GM21526 (cell line): ENCODE results near the gene NPAS1.

ENCODE experiments used
- ATAC-seq: cut with Tn5 transposase; IDR thresholded peaks from one replicate; pipeline ENCODE4 v1.9.1; 2021; ENCODE audit warnings: moderate library complexity; ENCODE audit not compliant: unreplicated experiment, low FRiP score

The NPAS1 gene

DNA sequence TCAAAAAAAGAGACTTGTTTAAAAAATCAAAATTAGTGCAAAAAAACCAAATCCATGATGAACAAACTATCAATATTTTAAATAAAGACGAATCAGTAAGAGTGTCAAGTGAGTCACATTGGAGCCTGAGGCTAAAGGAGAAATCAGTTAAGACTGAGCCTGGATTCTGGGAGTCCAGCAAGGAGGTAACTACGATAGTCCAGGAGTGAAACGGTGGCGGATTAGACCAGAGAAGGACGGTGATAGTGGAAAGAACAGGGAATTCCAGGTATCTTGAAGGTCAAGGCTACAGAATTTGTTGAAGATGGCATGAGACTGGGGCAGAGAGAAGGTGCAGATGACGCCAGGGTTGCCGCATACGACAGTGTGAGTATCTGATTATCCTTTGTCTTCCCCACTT is 7.0 kb upstream of the NPAS1 start:
- ATAC-seq = no peak

DNA sequence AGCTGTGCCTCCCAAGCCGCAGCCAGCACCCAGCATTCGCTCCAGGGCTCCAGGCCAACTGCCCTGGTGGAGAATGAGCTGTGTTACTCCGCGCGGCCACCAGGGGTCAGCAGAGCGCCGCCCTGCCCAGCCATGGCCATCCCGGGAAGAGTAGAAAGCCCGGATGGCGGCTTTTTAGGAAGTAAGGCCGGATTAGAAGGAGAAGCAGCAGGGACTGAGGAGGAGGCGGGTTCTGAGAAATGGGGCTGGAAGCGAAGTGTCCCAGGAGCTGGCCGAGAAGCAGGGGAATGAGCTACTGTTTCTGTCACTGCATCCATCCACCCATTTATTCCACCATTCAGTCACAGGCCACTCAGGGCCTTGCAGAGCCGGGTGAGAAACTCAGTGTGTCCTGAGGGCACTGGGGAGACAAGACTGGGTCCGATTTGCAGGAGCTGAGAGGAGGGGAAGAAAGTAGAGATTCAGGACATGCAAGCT is 6.6 kb upstream of the NPAS1 start:
- ATAC-seq = no peak

DNA sequence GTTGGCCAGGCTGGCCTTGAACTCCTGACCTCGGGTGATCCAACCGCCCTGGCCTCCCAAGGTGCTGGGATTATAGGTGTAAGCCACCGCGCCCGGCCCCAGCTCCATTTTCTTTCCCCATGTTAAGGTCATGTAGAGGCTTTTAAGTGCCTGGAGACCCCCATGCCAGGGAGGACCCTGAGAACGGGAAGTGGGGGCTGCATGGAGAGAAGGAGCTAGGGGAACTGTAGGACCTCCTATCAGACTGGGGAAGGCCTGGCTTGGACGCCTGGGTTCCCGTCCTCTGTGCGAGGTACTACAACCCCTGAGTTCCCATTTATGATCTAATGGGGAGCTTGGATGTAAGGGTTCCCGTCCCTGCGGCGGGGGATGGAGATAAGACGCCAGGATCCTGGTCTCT is 714 bp upstream of the NPAS1 start:
- ATAC-seq = no peak

DNA sequence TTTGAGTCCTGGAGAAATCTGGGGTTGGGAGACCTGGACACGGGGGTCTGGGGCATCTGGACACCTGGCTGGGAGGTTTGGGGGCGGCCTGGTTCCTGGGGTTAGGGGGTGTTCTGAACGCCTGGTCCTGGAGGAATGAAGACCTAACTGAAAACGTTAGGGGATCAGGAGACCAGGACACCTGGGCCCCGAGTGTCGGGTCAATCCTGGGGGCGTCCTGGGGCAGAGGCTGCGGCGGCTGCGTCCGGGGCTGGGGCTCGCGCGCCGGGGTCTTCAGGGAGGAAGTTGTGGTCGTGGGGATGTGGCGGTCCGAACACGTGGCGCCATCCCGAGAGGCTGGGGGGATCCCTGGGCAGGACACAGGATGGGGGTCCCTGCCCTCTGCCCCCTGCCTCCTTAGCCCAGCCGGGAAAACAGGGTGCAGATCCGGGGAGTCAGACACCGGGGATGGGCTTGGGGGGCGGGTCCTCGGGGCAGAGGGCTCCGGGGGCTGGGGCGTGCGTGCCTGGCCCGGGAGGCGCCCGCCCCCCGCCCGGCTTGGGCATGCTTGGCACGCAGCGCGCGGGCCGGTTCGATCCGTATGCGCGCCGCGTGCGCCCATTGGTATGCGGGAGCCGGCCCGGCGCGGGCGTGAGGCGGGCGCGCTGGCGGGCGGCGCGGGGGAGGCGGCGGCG is 632 bp downstream of the NPAS1 start:
- ATAC-seq = no peak

DNA sequence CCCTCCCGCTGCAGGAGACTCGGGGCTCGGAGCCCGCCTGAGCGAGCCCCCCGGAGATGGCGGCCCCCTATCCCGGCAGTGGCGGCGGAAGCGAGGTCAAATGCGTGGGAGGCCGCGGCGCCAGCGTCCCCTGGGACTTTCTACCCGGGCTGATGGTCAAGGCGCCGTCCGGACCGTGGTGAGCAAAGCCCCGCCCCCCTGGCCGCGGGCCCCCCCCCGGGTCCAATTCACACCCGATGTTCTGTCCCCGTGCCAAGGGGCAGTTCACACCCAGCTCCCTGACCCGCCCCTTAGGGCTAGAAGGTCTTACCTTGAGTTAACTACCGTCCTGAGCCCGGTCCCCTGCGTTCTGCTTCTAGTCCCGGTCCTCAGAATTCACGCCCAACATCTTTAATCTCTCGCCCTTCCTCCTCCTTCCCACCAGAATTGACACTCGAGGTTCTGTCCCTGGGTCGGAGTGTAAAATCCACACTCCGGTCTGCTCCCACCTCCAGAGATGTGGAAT is 1.4 kb downstream of the NPAS1 start:
- ATAC-seq = no peak

DNA sequence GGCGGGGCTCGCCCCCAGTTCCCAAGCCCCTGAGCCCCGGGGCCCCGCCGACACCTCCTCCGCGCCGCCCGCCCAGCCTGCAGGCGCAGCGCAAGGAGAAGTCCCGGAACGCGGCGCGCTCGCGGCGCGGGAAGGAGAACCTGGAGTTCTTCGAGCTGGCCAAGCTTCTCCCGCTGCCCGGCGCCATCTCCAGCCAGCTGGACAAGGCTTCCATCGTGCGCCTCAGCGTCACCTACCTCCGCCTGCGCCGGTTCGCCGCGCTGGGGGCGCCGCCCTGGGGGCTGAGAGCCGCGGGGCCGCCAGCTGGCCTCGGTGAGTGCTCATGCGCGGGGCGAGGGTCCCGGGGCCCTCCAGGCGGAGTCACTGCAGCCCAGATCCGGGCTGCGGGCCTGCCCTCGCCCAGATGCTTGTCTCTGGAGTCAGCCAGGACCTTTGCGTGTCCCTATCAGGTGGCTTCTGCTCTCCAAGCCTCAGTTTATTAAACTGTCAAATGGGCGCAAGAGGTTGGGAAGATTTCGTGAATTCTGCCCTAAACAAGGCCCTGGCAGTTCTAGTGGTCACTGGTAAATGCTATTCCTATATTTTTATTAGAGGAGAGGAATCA is 2.0 kb downstream of the NPAS1 start:
- ATAC-seq = no peak

DNA sequence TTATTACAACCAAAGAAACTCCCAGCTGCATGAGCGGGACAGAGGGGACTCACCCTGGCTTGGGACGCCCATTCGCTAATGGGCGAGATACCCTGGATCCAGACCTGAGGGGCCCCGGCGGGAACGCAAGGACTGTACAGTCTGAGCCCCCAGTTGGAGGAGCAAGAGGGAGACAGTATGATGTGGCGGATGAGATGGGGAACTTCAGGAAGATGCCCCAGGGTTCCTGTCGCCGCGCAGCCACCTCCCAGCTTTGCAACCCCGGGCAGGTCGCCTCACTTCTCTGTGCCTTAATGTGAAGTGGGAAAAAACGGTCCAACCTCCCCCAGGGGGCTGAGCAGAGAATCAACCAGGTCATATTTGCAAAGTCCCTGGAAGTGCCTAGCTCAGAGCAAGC is 2.5 kb downstream of the NPAS1 start:
- ATAC-seq = no peak

DNA sequence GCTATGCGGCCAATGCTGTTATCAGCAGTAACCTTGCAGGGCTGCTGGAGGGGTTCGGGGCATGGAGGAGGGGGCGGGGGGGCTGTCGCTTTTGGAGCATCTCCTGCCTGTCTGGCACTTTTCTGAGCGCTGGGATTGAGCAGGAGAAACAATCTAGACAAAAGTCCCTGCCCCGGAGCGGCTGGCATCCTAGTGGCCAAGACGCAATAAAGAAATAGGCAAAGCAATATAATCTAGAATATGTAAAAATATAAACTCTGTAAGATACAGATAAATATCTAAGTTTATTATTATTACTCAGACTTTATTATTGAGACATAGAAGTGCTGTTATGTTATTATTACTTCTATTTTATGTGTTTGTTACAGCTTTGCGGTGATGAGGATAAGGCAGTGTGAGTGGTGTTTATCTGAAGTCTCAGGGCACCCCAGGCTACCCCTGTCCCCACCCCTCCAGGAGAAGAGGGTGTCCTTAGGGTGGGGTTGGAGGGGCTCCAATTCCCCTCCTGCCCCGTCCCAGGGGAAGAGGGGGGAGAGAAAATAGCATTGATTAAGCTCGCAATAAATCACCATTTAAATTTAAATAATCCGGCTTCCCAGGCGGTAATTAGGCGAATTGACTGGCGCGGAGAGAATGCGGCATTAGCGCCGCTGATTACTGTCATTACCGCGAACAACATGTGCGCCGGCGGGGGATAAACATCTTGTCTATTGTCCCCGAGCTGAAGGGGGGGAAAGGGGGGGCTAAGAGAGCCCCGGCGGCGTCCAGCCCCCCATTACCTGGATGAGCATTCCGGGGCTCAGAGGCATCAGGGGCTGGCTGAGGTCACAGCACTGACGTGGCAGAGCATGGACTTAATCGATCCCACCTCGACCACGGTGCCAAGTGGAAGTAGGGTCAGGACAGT is 3.2 kb downstream of the NPAS1 start:
- ATAC-seq = no peak

DNA sequence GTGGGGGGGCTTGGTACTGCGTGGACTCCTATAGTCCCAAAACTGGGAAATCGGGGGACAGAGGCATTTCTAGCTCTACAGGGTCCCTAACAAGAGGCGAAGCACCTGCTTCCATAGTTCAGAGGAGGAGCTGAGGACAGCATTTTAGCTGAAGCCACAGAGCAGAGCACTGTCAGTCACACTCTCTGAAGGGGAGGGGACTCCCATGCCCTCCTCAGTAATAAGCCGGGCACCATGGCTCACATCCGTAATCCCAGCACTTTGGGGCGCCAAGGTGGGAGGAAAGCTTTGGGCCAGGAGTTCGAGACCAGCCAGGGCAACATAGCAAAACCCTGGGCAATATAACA is 3.8 kb downstream of the NPAS1 start:
- no peak for ATAC-seq

DNA sequence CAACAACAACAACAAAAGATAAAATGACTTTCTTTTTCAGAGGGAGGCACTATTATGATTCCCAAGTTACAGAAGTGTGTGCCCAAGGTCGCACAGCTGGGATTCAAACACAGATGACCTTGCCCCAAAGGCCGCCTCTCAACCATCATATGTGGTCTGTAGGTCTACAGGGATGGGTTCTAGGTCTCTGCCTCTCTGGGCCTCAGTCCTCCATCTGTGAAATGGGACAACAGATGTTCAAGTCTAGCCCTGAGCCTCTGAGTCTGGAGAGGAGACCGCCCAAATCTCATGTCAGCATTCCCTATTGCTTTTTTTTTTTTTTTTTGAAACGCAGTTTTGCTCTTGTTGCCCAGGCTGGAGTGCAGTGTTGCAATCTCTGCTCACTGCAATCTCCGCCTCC is 4.9 kb downstream of the NPAS1 start:
- ATAC-seq = no peak

DNA sequence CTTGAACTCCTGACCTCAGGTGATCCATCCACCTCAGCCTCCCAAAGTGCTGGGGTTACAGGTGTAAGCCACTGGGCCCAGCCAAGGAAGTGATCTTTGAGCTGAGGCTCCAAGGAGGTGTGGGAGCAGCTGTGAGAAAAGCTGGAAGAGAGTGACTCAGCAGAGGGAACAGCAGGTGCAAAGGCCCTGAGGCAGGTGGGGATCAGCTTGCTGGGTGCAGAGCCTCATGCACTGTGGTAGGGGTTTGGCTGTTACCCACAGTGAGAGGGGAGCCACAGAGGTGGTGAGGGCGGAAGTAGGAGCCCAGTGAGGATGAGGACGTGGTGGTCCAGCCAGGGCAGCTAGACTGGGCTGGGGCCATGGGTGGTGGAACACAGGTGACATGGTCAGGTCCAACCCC is 6.5 kb downstream of the NPAS1 start:
- no peak for ATAC-seq

DNA sequence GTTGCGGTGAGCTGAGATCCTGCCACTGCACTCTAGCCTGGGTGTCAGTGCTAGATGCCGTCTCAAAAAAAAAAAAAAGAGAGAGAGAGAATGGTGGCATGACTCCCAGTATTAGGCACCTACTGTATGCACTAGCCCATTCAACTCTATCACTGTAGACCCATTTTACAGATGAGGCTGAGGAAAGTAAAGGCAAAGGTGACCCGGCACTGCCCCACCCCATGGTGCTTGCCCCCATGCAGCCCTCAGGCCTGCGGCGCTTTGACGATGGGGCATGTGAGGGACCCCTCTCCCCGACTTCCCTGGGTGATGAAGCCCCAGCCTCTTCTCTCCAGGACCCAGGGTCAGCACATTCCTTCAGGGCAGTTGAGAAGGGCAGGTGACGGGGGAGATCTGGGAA is 7.3 kb downstream of the NPAS1 start:
- ATAC-seq = no peak

DNA sequence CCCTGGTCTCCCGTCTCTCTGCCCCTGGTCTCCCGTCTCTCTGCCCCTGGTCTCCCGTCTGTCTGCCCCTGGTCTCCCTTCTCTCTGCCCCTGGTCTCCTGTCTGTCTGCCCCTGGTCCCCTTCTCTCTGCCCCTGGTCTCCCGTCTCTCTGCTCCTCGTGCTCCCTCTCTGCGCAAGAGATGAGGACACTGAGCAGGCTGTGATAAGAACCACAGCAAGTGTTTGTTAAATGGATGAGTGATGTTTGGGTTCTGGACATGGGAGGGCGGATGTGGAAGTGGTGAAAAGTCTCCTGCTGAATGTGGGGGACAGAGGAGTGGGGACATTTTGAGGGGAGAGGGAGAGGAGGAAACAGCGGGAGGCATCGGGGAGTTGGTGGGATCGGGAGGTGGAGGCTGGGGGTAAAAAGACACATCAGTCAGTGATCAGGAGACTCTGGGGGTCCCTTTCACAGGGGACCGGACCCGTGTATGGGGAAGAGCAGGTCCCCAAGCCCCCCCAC is 8.0 kb downstream of the NPAS1 start:
- ATAC-seq = no peak

DNA sequence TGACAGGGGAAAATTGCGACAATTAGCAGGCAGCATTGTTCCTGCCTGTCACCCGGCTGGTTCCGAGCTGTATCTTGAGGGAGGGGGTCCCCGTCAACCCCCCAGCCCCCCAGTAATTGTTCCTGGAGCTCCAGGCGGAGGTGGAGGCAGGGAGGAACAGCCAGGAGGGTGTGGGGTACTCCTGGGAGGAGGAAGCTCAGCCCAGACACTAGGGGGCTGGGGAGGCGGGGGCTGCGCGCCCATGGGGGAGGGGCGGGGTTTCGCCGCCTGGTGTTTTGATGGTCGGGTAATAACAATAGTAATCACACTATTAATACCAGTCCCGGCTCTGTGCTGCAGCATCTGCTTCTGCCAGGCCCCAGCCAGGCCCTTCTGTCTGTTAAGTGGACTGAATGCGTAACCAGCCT is 8.6 kb downstream of the NPAS1 start:
- ATAC-seq = no peak

DNA sequence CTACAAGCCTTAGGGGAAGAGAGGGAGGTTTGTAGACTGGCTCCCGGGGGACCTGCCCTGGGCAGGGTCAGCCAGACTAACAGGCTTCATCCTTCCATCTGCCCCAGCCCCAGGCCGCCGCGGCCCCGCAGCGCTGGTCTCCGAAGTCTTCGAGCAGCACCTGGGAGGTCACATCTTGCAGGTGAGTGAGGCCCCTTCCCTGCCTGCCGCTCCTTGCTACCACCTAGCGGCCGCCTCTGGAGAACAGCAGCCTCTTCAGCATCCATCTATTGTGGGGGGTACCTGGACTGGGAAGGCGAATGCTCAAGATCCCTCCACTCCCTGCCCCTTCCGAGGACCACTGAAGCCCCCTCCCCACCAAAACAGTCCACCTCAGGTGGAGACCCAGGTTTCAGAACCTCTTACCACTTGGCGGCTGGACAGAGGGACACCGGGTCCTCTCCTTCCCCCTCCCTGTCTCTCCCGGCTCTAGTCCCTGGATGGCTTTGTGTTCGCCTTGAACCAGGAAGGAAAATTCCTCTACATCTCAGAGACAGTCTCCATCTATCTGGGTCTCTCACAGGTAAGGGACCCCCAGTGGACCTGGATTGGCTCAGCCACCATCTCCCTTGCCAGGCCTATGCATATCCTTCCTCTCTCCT is 12.7 kb downstream of the NPAS1 start:
- no peak for ATAC-seq

DNA sequence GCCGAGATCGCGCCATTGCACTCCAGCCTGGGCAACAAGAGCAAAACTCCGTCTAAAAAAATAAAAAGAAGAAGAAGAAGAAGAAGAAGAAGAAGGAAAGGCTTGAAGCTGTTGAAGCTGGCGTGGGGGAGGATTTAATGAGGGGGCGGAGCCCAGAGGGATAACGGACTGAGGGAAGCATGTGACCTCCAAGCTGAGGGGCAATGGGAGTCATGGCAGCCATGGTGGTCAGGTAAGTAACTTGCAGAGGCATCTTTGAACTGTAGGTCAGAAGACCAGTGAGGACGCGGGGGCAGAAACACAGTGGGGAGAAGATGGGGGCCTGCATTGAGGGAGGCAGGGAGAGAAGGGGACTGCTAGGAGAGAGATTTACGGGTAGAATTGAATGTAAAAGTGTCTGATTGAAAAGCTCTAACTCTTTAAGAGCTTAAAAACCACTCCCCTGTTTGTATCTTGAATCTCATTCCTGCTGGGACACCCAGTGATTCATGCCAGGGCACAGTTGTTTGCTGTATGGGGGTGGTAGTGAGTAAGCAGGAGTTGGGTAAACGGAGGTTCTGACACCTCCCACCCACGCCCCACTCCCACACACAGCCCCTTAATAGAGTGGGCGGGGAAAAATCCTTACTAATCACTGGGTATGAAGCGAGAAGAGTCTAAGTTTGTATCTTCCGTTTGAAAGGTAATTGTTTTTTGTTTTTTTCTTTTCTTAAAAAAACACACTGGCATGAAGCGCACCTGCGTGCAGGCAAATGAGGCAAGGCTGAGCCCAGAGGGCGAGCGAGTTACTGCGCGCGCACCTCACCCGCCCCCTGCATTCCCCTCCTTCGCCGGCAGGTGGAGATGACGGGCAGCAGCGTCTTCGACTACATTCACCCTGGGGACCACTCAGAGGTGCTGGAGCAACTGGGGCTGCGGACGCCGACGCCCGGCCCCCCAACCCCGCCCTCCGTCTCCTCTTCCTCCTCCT is 15.8 kb downstream of the NPAS1 start:
- peak; percentile 75 for ATAC-seq

DNA sequence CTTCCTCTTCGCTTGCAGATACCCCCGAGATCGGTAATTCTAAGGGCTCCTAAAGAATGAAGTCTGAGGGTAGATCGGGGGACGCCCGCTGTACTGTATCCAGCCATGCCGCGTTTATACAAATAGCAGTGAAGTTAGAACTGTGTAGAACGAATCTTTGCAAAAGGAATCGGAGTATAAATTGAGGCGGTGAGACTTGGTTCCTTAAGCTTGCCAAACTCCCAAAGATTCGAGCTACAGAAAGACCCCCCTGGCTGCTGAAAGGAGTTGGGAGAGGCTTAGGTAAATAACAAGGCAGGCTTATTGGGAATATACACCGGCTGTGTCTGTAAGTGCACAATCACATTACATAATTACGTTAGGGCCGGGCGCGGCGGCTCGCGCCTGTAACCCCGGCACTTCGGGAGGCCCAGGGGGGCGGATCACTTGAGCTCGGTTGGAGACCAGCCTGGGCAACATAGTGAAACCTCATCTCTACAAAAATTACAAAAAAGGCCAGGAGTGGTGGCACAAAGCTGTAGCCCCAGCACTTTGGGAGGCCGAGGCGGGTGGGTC is 16.5 kb downstream of the NPAS1 start:
- ATAC-seq = peak; percentile 24

DNA sequence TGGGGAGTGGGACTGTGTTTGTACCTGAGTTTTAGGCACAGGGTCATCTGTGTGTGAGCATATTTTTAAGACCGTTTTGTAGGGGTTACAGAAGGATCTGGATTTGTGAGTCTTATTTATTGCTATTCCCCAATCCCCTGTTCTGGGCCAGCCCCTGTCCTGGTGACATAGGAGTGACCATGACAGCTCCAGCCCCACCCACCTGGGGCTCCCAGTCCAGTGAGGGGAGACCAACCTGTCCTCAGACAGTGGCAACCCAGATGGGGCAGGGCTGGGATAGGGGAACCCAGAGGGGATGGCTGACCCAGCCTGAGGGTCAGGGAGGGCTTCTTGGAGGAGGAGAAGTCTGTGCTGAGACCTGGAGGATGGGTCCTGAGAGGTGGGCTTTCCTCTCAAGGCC is 18.1 kb downstream of the NPAS1 start:
- ATAC-seq = no peak

DNA sequence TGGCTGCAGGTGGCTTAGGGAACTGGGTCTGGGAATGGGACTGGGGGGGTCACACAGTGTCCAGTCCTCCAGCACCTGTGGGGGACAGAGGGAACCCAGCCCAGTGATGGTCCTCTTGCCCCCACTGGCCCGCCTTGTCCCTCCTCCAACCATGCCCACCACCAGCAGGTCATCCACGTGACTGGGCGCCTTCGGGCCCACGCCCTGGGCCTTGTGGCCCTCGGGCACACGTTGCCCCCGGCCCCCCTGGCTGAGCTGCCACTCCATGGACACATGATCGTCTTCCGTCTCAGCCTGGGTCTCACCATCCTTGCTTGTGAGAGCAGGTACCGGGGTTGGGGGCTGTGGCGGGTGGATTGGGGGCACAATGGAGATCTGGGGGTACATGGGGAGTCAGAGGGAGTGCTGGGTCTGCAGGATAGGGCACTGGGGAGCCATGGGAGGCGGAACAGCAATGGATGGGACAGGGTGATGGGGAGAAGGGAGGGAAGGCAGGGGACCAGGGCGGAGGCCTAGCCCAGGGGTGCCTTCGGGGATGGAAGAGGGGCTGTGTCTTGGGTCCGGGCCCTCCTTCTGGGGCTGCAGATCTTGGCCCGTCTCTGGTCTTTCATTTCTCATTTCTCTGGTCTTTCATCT is 19.7 kb downstream of the NPAS1 start:
- no peak for ATAC-seq
